Choroid plexus epithelial cell (primary cell): ENCODE data around the gene GLRX.
A peak's percentile ranks its signal among the peaks of the same experiment; 100 is the strongest.

Experiments used
- DNase-seq: peaks from one replicate; pipeline ENCODE4 v3.0.0-alpha.2; 2010; ENCODE audit warnings: low read depth
- H3K4me3 ChIP-seq: 2 replicates; pipeline ENCODE4 v1.5.1; 2011; ENCODE audit warnings: low read depth, mild to moderate bottlenecking, control low read depth, low read length, moderate library complexity
- CTCF ChIP-seq: conservative IDR thresholded peaks from 2 replicates; pipeline ENCODE4 v1.5.1; 2011; ENCODE audit warnings: low read depth, mild to moderate bottlenecking, control low read depth, inconsistent platforms, low read length, moderate library complexity

Gene GLRX

GRCh38 chr5:95859661-95860060, 37.1 kb upstream of the GLRX start:
- DNase-seq: no peak
- no peak for TF ChIP-seq CTCF
- no peak overlapping the region for H3K4me3 ChIP-seq

- TF ChIP-seq CTCF: peak; percentile 100
- peak; percentile 99 for DNase-seq
- peak overlapping the region; percentile 42 for H3K4me3 ChIP-seq
These were observed 36.4 kb upstream of the GLRX start for GRCh38 chr5:95858661-95859595.

GRCh38 chr5:95858023-95858461, 35.5 kb upstream of the GLRX start:
- no peak for TF ChIP-seq CTCF
- DNase-seq: peak; percentile 75
- H3K4me3 ChIP-seq: no peak overlapping the region

GRCh38 chr5:95857185-95857945, 34.8 kb upstream of the GLRX start:
- H3K4me3 ChIP-seq: no peak overlapping the region
- no peak for TF ChIP-seq CTCF
- DNase-seq: peak; percentile 98

- no peak overlapping the region for H3K4me3 ChIP-seq
- TF ChIP-seq CTCF: no peak
- DNase-seq: no peak
These were observed 34.0 kb upstream of the GLRX start for GRCh38 chr5:95856501-95856981.

- H3K4me3 ChIP-seq: no peak overlapping the region
- no peak for TF ChIP-seq CTCF
- DNase-seq: no peak
These were observed 31.0 kb upstream of the GLRX start for GRCh38 chr5:95853490-95853889.
